BE2C (cell line): ENCODE data around the gene CMTM2.
A peak's percentile ranks its signal among the peaks of the same experiment; 100 is the strongest.

ENCODE experiments used
- DNase-seq: peaks from one replicate; pipeline ENCODE4 v3.0.0-alpha.2; 2020
- H3K27me3 ChIP-seq: fragments of 250-450 bp; sonication (Bioruptor Pico); 2 replicates; pipeline ENCODE4 v1.5.1; 2020; ENCODE audit warnings: mild to moderate bottlenecking
- H3K36me3 ChIP-seq: fragments of 250-450 bp; sonication (Bioruptor Pico); 2 replicates; pipeline ENCODE4 v1.5.1; 2020; ENCODE audit warnings: mild to moderate bottlenecking
- H3K4me1 ChIP-seq: fragments of 250-450 bp; sonication (Bioruptor Pico); 2 replicates; pipeline ENCODE4 v1.5.1; 2020
- H3K4me3 ChIP-seq: 2 replicates; pipeline ENCODE4 v1.5.1; 2011; ENCODE audit warnings: low read depth, low read length
- H3K9me3 ChIP-seq: fragments of 250-450 bp; sonication (Bioruptor Pico); 2 replicates; pipeline ENCODE4 v1.5.1; 2020
- CTCF ChIP-seq: IDR thresholded peaks from 2 replicates; pipeline ENCODE4 v1.5.1; 2012; ENCODE audit warnings: mild to moderate bottlenecking, low read depth, low read length

CMTM2 gene

GRCh38 chr16:66585481-66586239, 6.4 kb downstream of the CMTM2 start:
- Histone ChIP-seq H3K9me3 (no peaks in the 10 kb centered on the region; the same call in 1 of the 2 replicates), H3K4me3 (no peak overlapping the region), H3K4me1 (no peaks in the 10 kb centered on the region), H3K27me3 (no peaks in the 10 kb centered on the region), H3K36me3 (no peaks in the 10 kb centered on the region)
- DNase-seq: no peak
- TF ChIP-seq CTCF: no peak

DNA sequence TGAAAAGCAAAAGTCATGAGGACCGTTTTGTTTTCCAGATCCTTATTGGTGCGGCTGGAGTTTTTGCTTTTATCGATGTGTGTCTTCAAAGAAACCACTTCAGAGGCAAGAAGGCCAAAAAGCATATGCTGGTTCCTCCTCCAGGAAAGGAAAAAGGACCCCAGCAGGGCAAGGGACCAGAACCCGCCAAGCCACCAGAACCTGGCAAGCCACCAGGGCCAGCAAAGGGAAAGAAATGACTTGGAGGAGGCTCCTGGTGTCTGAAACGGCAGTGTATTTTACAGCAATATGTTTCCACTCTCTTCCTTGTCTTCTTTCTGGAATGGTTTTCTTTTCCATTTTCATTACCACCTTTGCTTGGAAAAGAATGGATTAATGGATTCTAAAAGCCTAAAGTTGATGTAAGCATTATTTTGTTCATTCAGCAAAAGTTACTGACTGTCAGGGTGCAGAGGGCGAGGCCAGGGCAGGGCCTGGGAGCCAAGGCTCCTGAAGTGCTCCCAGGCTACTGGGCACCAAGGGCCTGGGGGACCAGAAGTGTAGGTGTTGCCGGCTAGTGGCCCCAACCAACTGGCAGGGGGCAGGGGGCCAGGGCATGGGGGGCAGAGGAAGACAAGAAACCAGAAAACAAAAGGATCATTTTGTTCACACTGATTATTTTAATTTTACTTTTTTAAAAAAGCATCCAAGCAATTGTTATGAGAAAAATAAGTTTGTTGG, 8.8 kb downstream of the CMTM2 start:
- Histone ChIP-seq H3K36me3 (no peaks in the 10 kb centered on the region), H3K27me3 (no peaks in the 10 kb centered on the region), H3K4me3 (no peak overlapping the region), H3K9me3 (no peaks in the 10 kb centered on the region; the same call in 1 of the 2 replicates), H3K4me1 (no peaks in the 10 kb centered on the region)
- no peak for TF ChIP-seq CTCF
- no peak for DNase-seq

DNA sequence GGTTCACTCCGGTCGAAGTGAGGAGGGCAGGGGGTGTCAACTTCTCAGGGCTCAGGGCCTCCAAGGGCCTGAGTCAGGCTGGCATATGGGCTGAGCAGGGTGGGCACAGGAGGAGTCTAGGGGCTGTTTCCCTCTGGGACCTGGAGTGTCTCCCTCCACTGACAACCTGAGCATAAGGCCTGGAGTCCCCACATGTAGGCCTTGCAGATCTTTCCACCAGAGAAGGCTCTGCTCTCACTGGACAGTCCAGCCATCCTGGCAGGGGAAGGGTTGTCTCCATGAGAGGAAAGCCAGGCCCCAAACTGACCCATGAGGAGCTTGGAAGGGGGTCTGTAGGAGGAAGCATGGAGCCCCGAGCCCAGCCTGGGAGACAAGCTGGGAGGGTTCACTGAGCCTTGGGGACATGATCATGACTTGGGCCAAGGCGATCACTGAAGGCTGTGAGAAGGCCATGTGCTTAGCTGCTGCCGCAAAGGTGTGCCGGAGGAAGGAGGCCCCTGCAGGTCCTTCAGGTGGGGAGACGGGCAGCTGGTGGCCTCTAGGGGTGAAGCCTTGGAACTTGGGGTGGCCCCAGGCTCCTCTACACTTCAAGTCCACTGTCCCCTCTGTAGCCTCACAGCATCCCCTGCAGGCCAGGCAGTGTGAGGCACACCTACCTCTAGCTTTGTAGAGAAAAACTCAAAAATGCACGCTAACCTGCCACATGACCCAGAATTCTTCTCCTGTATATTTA, 9.9 kb downstream of the CMTM2 start:
- peak; percentile 67 for TF ChIP-seq CTCF

DNA sequence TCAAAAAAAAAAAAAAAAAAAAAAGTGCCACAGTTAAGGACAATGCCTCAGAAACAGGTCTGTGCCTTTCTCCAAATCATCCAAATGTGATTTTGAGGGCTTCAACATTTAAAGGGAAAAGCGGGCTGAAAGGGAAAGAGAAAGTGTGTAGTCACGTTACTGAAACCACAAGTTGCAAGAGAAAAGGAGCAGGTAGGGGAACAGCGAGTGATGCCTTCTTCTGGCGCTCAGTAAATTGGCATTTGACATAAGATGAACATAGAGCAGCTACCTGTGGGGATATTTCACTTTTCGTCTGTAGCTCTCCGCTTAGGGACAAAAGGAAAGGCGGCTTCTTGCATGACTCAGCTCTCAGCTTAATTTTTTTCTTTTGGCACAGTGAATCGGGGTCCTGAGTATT, 11.1 kb downstream of the CMTM2 start:
- Histone ChIP-seq H3K27me3 (no peaks in the 10 kb centered on the region), H3K4me3 (no peak overlapping the region), H3K9me3 (no peaks in the 10 kb centered on the region), H3K4me1 (no peaks in the 10 kb centered on the region), H3K36me3 (no peaks in the 10 kb centered on the region)
- TF ChIP-seq CTCF: no peak
- no peak for DNase-seq

More for the DNA sequence above, 9.9 kb downstream of the CMTM2 start:
- Histone ChIP-seq H3K27me3 (no peaks in the 10 kb centered on the region), H3K9me3 (no peaks in the 10 kb centered on the region; the same call in 1 of the 2 replicates), H3K4me1 (no peaks in the 10 kb centered on the region), H3K36me3 (no peaks in the 10 kb centered on the region), H3K4me3 (no peak overlapping the region)
- no peak for DNase-seq

- Histone ChIP-seq H3K36me3 (no peaks in the 10 kb centered on the region), H3K4me1 (no peaks in the 10 kb centered on the region), H3K9me3 (no peaks in the 10 kb centered on the region), H3K27me3 (no peaks in the 10 kb centered on the region), H3K4me3 (no peak overlapping the region)
- no peak for TF ChIP-seq CTCF
- DNase-seq: no peak
Measured at GRCh38 chr16:66591018-66591417, 11.8 kb downstream of the CMTM2 start.
